Panc1 (cell line): ENCODE data around the gene PTPRJ.

ENCODE experiments used
- POLR2AphosphoS5 ChIP-seq: IDR thresholded peaks from 2 replicates; pipeline ENCODE4 v1.6.1; 2012; ENCODE audit warnings: mild to moderate bottlenecking, low read depth, low read length, moderate library complexity
- REST ChIP-seq, 2 experiments: IDR thresholded peaks; 2 replicates each; pipeline ENCODE4 v1.6.1; 2011 to 2012; ENCODE audit warnings: low read depth in 2 of 2, control low read depth in 1 of 2, low read length in 1 of 2, mild to moderate bottlenecking in 1 of 2, moderate library complexity in 1 of 2; ENCODE audit not compliant: insufficient read depth in 1 of 2
- TF ChIP-seq, protein P1 (sequence below): fragments of 450-650 bp; IDR thresholded peaks from 2 replicates; pipeline ENCODE4 v1.5.1; 2017; ENCODE audit warnings: mild to moderate bottlenecking

- TF ChIP-seq, protein P1, sequence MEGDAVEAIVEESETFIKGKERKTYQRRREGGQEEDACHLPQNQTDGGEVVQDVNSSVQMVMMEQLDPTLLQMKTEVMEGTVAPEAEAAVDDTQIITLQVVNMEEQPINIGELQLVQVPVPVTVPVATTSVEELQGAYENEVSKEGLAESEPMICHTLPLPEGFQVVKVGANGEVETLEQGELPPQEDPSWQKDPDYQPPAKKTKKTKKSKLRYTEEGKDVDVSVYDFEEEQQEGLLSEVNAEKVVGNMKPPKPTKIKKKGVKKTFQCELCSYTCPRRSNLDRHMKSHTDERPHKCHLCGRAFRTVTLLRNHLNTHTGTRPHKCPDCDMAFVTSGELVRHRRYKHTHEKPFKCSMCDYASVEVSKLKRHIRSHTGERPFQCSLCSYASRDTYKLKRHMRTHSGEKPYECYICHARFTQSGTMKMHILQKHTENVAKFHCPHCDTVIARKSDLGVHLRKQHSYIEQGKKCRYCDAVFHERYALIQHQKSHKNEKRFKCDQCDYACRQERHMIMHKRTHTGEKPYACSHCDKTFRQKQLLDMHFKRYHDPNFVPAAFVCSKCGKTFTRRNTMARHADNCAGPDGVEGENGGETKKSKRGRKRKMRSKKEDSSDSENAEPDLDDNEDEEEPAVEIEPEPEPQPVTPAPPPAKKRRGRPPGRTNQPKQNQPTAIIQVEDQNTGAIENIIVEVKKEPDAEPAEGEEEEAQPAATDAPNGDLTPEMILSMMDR: no peak
- TF ChIP-seq REST (IDR thresholded peaks at IDR 0.05; ENCODE audit: insufficient read depth in 1 of 2, low read depth in 2 of 2, low read length in 1 of 2): no peak
- TF ChIP-seq POLR2AphosphoS5: no peak
Observed at GRCh38 chr11:48019217-48019584, 38.8 kb downstream of the PTPRJ start.
